IPS-NIHi11 (cell line): ENCODE measurements around the gene TCF7L1.

Source experiments
- DNase-seq: peaks from one replicate; pipeline ENCODE4 v3.0.0; 2012; ENCODE audit warnings: mixed read lengths, low spot score

Gene TCF7L1

GRCh38 chr2:85254540-85255300, 121.5 kb downstream of the TCF7L1 start:
- DNase-seq = no peak

- DNase-seq = no peak
Observed at GRCh38 chr2:85255456-85255812, 122.2 kb downstream of the TCF7L1 start.

GRCh38 chr2:85255813-85256594, 122.8 kb downstream of the TCF7L1 start:
- DNase-seq = peak; percentile 86

- DNase-seq = no peak
Observed at GRCh38 chr2:85257359-85257969, 124.3 kb downstream of the TCF7L1 start.

GRCh38 chr2:85257970-85258605, 124.9 kb downstream of the TCF7L1 start:
- DNase-seq = no peak

- DNase-seq = no peak
Observed at GRCh38 chr2:85259101-85259590, 126.0 kb downstream of the TCF7L1 start.

- DNase-seq = no peak
Observed at GRCh38 chr2:85259879-85260278, 126.7 kb downstream of the TCF7L1 start.

- no peak for DNase-seq
Observed at GRCh38 chr2:85263591-85263990, 130.4 kb downstream of the TCF7L1 start.

- DNase-seq = peak; percentile 40
Observed at GRCh38 chr2:85264471-85264870, 131.3 kb downstream of the TCF7L1 start.

- no peak for DNase-seq
Observed at GRCh38 chr2:85265304-85265703, 132.1 kb downstream of the TCF7L1 start.

- DNase-seq = peak; percentile 84
Observed at GRCh38 chr2:85266146-85267041, 133.2 kb downstream of the TCF7L1 start.

- no peak for DNase-seq
Observed at GRCh38 chr2:85269959-85270358, 136.8 kb downstream of the TCF7L1 start.

- DNase-seq = no peak
Observed at GRCh38 chr2:85272357-85272756, 139.2 kb downstream of the TCF7L1 start.

- DNase-seq = no peak
Observed at GRCh38 chr2:85273738-85274731, 140.8 kb downstream of the TCF7L1 start.

GRCh38 chr2:85275984-85276540, 142.9 kb downstream of the TCF7L1 start:
- DNase-seq = no peak

GRCh38 chr2:85276571-85277118, 143.5 kb downstream of the TCF7L1 start:
- no peak for DNase-seq

GRCh38 chr2:85277416-85278158, 144.4 kb downstream of the TCF7L1 start:
- no peak for DNase-seq

GRCh38 chr2:85278361-85278760, 145.2 kb downstream of the TCF7L1 start:
- no peak for DNase-seq

GRCh38 chr2:85281553-85281952, 148.4 kb downstream of the TCF7L1 start:
- DNase-seq = no peak
